GM21515 (cell line): ENCODE data around the gene SLC37A1.

ENCODE experiments used
- ATAC-seq: cut with Tn5 transposase; IDR thresholded peaks from one replicate; pipeline ENCODE4 v1.9.1; 2021; ENCODE audit not compliant: unreplicated experiment

The SLC37A1 gene

GRCh38 chr21:42572906-42573495 lies 59.3 kb downstream of the SLC37A1 start:
- no peak for ATAC-seq

- ATAC-seq: no peak
Measured at GRCh38 chr21:42574234-42575027, 60.8 kb downstream of the SLC37A1 start.

GRCh38 chr21:42575111-42575510 lies 61.5 kb downstream of the SLC37A1 start:
- ATAC-seq: no peak

GRCh38 chr21:42576639-42577038 lies 63.0 kb downstream of the SLC37A1 start:
- ATAC-seq: no peak

- no peak for ATAC-seq
Measured at GRCh38 chr21:42578034-42578433, 64.4 kb downstream of the SLC37A1 start.

GRCh38 chr21:42578761-42579415 lies 65.2 kb downstream of the SLC37A1 start:
- ATAC-seq: no peak

- no peak for ATAC-seq
Measured at GRCh38 chr21:42579456-42580075, 65.9 kb downstream of the SLC37A1 start.

GRCh38 chr21:42580076-42580792 lies 66.6 kb downstream of the SLC37A1 start:
- ATAC-seq: no peak

- ATAC-seq: no peak
Measured at GRCh38 chr21:42580793-42581321, 67.2 kb downstream of the SLC37A1 start.

- no peak for ATAC-seq
Measured at GRCh38 chr21:42581336-42581992, 67.8 kb downstream of the SLC37A1 start.

- ATAC-seq: no peak
Measured at GRCh38 chr21:42581993-42582786, 68.5 kb downstream of the SLC37A1 start.

- no peak for ATAC-seq
Measured at GRCh38 chr21:42582787-42583476, 69.3 kb downstream of the SLC37A1 start.

GRCh38 chr21:42583477-42584295 lies 70.0 kb downstream of the SLC37A1 start:
- no peak for ATAC-seq

- ATAC-seq: no peak
Measured at GRCh38 chr21:42584296-42584641, 70.6 kb downstream of the SLC37A1 start.

- ATAC-seq: no peak
Measured at GRCh38 chr21:42585881-42586280, 72.2 kb downstream of the SLC37A1 start.

- no peak for ATAC-seq
Measured at GRCh38 chr21:42586406-42586805, 72.8 kb downstream of the SLC37A1 start.

- no peak for ATAC-seq
Measured at GRCh38 chr21:42587036-42587435, 73.4 kb downstream of the SLC37A1 start.
